MM.1S (cell line): ENCODE measurements around the gene ENTPD5.
"Not testable (repeated sequence)": the region's sequence is repeated elsewhere in the genome, so short reads cannot be mapped to it uniquely, and the experiment has no call there.

Experiments
- DNase-seq: peaks from one replicate; pipeline ENCODE4 v3.0.0-alpha.2; 2015
- H2AFZ ChIP-seq: fragments of 300-600 bp; sonication (generic); 2 replicates; pipeline ENCODE4 v1.6.0; 2016; ENCODE audit warnings: antibody characterized with exemption, low read length
- H3F3A ChIP-seq: fragments of 300-600 bp; sonication (generic); 2 replicates; pipeline ENCODE4 v1.6.1; 2016; ENCODE audit warnings: mild to moderate bottlenecking, antibody characterized with exemption, low read length, moderate library complexity, mixed read lengths; ENCODE audit not compliant: insufficient read depth
- H3K27ac ChIP-seq: fragments of 300-600 bp; sonication (generic); 2 replicates; pipeline ENCODE4 v1.5.1; 2016; ENCODE audit warnings: mild to moderate bottlenecking, low read length
- H3K27me3 ChIP-seq: fragments of 300-600 bp; sonication (generic); replicated peaks from 2 replicates; pipeline ENCODE4 v1.6.0; 2016; ENCODE audit warnings: low read length; ENCODE audit not compliant: insufficient read depth
- H3K36me3 ChIP-seq: fragments of 300-600 bp; sonication (generic); replicated peaks from 2 replicates; pipeline ENCODE4 v1.6.1; 2016; ENCODE audit warnings: mild to moderate bottlenecking, low read length, mixed read lengths; ENCODE audit not compliant: insufficient read depth
- H3K4me1 ChIP-seq: fragments of 300-600 bp; sonication (generic); 2 replicates; pipeline ENCODE4 v1.6.1; 2016; ENCODE audit warnings: low read length, mixed read lengths
- H3K4me2 ChIP-seq: fragments of 300-600 bp; sonication (generic); 2 replicates; pipeline ENCODE4 v1.6.0; 2016; ENCODE audit warnings: low read depth, low read length
- H3K4me3 ChIP-seq: fragments of 300-600 bp; sonication (generic); 2 replicates; pipeline ENCODE4 v1.5.1; 2016; ENCODE audit warnings: low read length, mixed read lengths
- H3K79me2 ChIP-seq: fragments of 300-600 bp; sonication (generic); 2 replicates; pipeline ENCODE4 v1.6.1; 2016; ENCODE audit warnings: mixed run types, low read length, mixed read lengths
- H3K9ac ChIP-seq: fragments of 300-600 bp; sonication (generic); 2 replicates; pipeline ENCODE4 v1.6.1; 2016; ENCODE audit warnings: low read length, mixed read lengths
- H3K9me2 ChIP-seq: fragments of 300-600 bp; sonication (generic); replicated peaks from 2 replicates; pipeline ENCODE4 v1.6.1; 2016; ENCODE audit warnings: mild to moderate bottlenecking, low read length, mixed read lengths; ENCODE audit not compliant: insufficient read depth
- H3K9me3 ChIP-seq: fragments of 300-600 bp; sonication (generic); replicated peaks from 2 replicates; pipeline ENCODE4 v1.6.1; 2016; ENCODE audit warnings: mild to moderate bottlenecking, low read length, mixed read lengths; ENCODE audit not compliant: insufficient read depth
- H4K20me1 ChIP-seq: fragments of 300-600 bp; sonication (generic); 2 replicates; pipeline ENCODE4 v1.6.1; 2016; ENCODE audit warnings: mild to moderate bottlenecking, low read length, moderate library complexity, mixed read lengths; ENCODE audit not compliant: insufficient read depth
- CTCF ChIP-seq: fragments of 300-600 bp; sonication (generic); IDR thresholded peaks from 2 replicates; pipeline ENCODE4 v1.5.1; 2016; ENCODE audit warnings: antibody characterized with exemption, low read length, mixed read lengths
- EZH2 ChIP-seq: fragments of 300-600 bp; sonication (generic); optimal IDR thresholded peaks from 2 replicates; pipeline ENCODE3; 2017; ENCODE audit warnings: low read depth, mild to moderate bottlenecking, antibody characterized with exemption, low read length, mixed read lengths
- EZH2phosphoT487 ChIP-seq: fragments of 300-600 bp; sonication (generic); IDR thresholded peaks from 2 replicates; pipeline ENCODE4 v1.6.1; 2018; ENCODE audit warnings: antibody characterized with exemption, low read length

ENTPD5 gene

GRCh38 chr14:74014299-74014698, 4.8 kb downstream of the ENTPD5 start:
- H3K27ac ChIP-seq = no peak overlapping the region
- no peak overlapping the region for H3K4me3 ChIP-seq
- no peaks in the 10 kb centered on the region for H3K27me3 ChIP-seq
- H3K9ac ChIP-seq = no peak overlapping the region
- no peaks in the 10 kb centered on the region for H3F3A ChIP-seq
- H2AFZ ChIP-seq = no peak overlapping the region
- no peak for DNase-seq
- no peak for TF ChIP-seq EZH2phosphoT487
- TF ChIP-seq CTCF = no peak
- TF ChIP-seq EZH2 = no peak
- H3K4me1 ChIP-seq = no peaks in the 10 kb centered on the region
- H3K4me2 ChIP-seq = no peak overlapping the region
- H3K9me2 ChIP-seq = no peaks in the 10 kb centered on the region
- H3K36me3 ChIP-seq = no peaks in the 10 kb centered on the region
- H3K79me2 ChIP-seq = no peaks in the 10 kb centered on the region
- no peaks in the 10 kb centered on the region for H3K9me3 ChIP-seq
- H4K20me1 ChIP-seq = no peaks in the 10 kb centered on the region

GRCh38 chr14:74008843-74009499, 10.1 kb downstream of the ENTPD5 start:
- Histone ChIP-seq H3K9me2 (no peaks in the 10 kb centered on the region), H3K9ac (no peak overlapping the region), H3K27me3 (no peaks in the 10 kb centered on the region), H3K4me2 (no peak overlapping the region), H3K9me3 (no peaks in the 10 kb centered on the region), H3K79me2 (no peaks in the 10 kb centered on the region), H2AFZ (no peak overlapping the region), H3K27ac (no peak overlapping the region), H3K4me3 (no peak overlapping the region), H3K36me3 (no peaks in the 10 kb centered on the region), H3F3A (no peaks in the 10 kb centered on the region), H4K20me1 (no peaks in the 10 kb centered on the region), H3K4me1 (no peaks in the 10 kb centered on the region)
- DNase-seq = no peak
- no peak for TF ChIP-seq CTCF
- no peak for TF ChIP-seq EZH2
- TF ChIP-seq EZH2phosphoT487 = no peak

- H3K36me3 ChIP-seq, H3K9me2 ChIP-seq, H3K27ac ChIP-seq, H3K27me3 ChIP-seq, H3K9ac ChIP-seq, H4K20me1 ChIP-seq, H3K9me3 ChIP-seq, H3K4me1 ChIP-seq, H3K4me2 ChIP-seq, DNase-seq, H3K79me2 ChIP-seq, H3F3A ChIP-seq, H3K4me3 ChIP-seq, H2AFZ ChIP-seq: not testable (repeated sequence)
These were observed 13.4 kb downstream of the ENTPD5 start for GRCh38 chr14:74005664-74006063.

- Histone ChIP-seq H3K79me2 (no peaks in the 10 kb centered on the region), H3K27me3 (no peaks in the 10 kb centered on the region), H3K36me3 (no peaks in the 10 kb centered on the region), H3K9me2 (no peaks in the 10 kb centered on the region), H3F3A (no peaks in the 10 kb centered on the region), H3K4me3 (no peak overlapping the region), H3K4me2 (no peak overlapping the region), H2AFZ (no peak overlapping the region), H3K4me1 (no peaks in the 10 kb centered on the region), H4K20me1 (no peaks in the 10 kb centered on the region), H3K9ac (no peak overlapping the region), H3K9me3 (no peaks in the 10 kb centered on the region), H3K27ac (no peak overlapping the region)
- no peak for TF ChIP-seq EZH2
- TF ChIP-seq EZH2phosphoT487 = no peak
- no peak for TF ChIP-seq CTCF
- DNase-seq = no peak
These were observed 20.4 kb downstream of the ENTPD5 start for GRCh38 chr14:73998726-73999125.
